Transverse colon (tissue), 4 donors: ENCODE data around the gene NAT16. TPM values are rescaled to one million over a fixed set of nuclear protein-coding genes. Genes with fewer than 3 reads are reported as not detected.

Source experiments
- DNase-seq: peaks from one replicate; pipeline ENCODE4 v3.0.0-alpha.2; 2019
- H3K27ac ChIP-seq, 4 donors: fragments of 200-600 bp; sonication (generic); 2 replicates each; pipeline ENCODE4 v1.5.1; 2016 to 2018; ENCODE audit warnings: inconsistent platforms in 4 of 4
- H3K27me3 ChIP-seq: fragments of 200-600 bp; sonication (generic); 2 replicates; pipeline ENCODE4 v1.5.1; 2017; ENCODE audit warnings: inconsistent platforms
- H3K36me3 ChIP-seq, 4 donors: fragments of 200-600 bp; sonication (generic); 2 replicates each; pipeline ENCODE4 v1.5.1; 2017 to 2019; ENCODE audit warnings: inconsistent platforms in 4 of 4
- H3K4me1 ChIP-seq, 4 donors: fragments of 200-600 bp; sonication (generic); 2 replicates each; pipeline ENCODE4 v1.5.1; 2017 to 2020; ENCODE audit warnings: inconsistent platforms in 4 of 4
- H3K4me3 ChIP-seq, 4 donors: fragments of 200-600 bp; sonication (generic); 1 replicate in 1 of 4; 2 replicates in 3 of 4; pipeline versions ENCODE4 v1.5.1 to v1.6.1; 2017 to 2019; ENCODE audit warnings: inconsistent platforms in 4 of 4
- H3K9me3 ChIP-seq, 2 donors: fragments of 200-600 bp; sonication (generic); 2 replicates each; pipeline ENCODE4 v1.5.1; 2017 to 2019; ENCODE audit warnings: inconsistent platforms in 2 of 2
- EP300 ChIP-seq: sonication (generic); formaldehyde crosslinking; IDR thresholded peaks from one replicate; pipeline ENCODE4 v1.6.1; 2017; ENCODE audit warnings: antibody characterized with exemption, low read depth
- POLR2A ChIP-seq: fragments of 450-650 bp; IDR thresholded peaks from one replicate; pipeline ENCODE4 v1.6.1; 2016; ENCODE audit warnings: antibody characterized with exemption, mild to moderate bottlenecking, moderate library complexity
- POLR2AphosphoS5 ChIP-seq, 3 donors: sonication (generic); formaldehyde crosslinking; IDR thresholded peaks; one replicate each; pipeline ENCODE4 v1.6.1; 2016; ENCODE audit warnings: antibody characterized with exemption in 3 of 3
- WGBS, 2 donors: methylation state at CpG; one replicate each; pipeline ENCODE4 v1.1.5; 2018; ENCODE audit warnings: low coverage in 1 of 2; 5-methylcytosine and 5-hydroxymethylcytosine counted together
- in situ Hi-C, 4 donors: fragments of 200-750 bp; cut with MboI; loops; one replicate each; pipeline versions ENCODE4 v1.15.0 to v1.15.1; 2017; ENCODE audit warnings: low sequenced_read_pairs in 3 of 4, low pct_ligation_motif_present in 1 of 4, low pct_unique_long_range_greater_than_20kb in 1 of 4
- intact Hi-C: fragments of 100-400 bp; cut with DNase I; formaldehyde crosslinking; loops from one replicate; pipeline ENCODE4 v1.15.1; 2023; ENCODE audit warnings: low total_unique reads
- total RNA-seq, 4 donors: library from RNA; depleted of rRNA; stranded (reverse); fragments of >200 nt; gene quantifications; one replicate each; pipeline ENCODE4 v1.1.0, GENCODE V29; 2016
- TF ChIP-seq, protein P1 (sequence below), 5 experiments: fragments of 200-600 bp in 3 of 5; fragments of 450-650 bp in 2 of 5; sonication (generic) in 3 of 5; IDR thresholded peaks; 1 replicate in 2 of 5; 2 replicates in 3 of 5; pipeline ENCODE4 v1.5.1; 2016 to 2017; ENCODE audit warnings: antibody characterized with exemption in 5 of 5, inconsistent platforms in 3 of 5, mild to moderate bottlenecking in 2 of 5, moderate library complexity in 1 of 5

NAT16 gene
- total RNA-seq, 4 donors from 2014 or later, result not detected

DNA sequence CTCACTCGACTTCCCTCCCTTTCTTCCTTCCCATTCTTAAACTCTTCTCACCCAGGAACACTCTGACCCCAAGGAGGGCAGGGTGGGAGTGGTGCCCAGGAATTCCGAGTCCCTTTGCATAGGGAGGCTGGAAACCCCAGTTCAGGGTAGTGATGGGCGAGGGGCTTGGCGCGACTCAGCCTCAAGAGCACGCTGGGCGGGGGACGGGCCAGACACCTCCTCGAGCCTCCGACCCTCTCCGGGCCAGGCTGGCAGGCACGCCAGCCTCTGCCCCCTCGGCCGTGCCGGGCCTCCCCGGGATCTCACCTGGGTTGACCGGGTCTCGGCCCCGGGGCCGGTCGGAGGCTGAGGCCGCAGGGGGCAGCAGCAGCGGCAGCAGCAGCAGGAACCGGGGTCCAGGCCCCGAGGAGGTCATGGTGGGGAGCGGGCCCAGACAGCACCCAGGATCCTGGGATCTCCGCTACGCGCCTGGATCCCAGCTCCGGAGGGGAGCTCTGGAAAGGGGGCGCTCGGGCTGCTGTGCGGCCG, 36.8 kb upstream of the NAT16 start:
- 2% methylated on average over 15 of the region's 34 CpGs; no CpG with 5 or more reads in 1 of the 2 donors for WGBS, 2 donors
- no peak for TF ChIP-seq EP300
- TF ChIP-seq POLR2A, result no peak
- no peak for TF ChIP-seq POLR2AphosphoS5 (IDR thresholded peaks at IDR 0.05)
- TF ChIP-seq, protein P1, sequence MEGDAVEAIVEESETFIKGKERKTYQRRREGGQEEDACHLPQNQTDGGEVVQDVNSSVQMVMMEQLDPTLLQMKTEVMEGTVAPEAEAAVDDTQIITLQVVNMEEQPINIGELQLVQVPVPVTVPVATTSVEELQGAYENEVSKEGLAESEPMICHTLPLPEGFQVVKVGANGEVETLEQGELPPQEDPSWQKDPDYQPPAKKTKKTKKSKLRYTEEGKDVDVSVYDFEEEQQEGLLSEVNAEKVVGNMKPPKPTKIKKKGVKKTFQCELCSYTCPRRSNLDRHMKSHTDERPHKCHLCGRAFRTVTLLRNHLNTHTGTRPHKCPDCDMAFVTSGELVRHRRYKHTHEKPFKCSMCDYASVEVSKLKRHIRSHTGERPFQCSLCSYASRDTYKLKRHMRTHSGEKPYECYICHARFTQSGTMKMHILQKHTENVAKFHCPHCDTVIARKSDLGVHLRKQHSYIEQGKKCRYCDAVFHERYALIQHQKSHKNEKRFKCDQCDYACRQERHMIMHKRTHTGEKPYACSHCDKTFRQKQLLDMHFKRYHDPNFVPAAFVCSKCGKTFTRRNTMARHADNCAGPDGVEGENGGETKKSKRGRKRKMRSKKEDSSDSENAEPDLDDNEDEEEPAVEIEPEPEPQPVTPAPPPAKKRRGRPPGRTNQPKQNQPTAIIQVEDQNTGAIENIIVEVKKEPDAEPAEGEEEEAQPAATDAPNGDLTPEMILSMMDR (IDR thresholded peaks at IDR 0.05), result no peak
- peaks cover 0 to 9% (median under 1%) of the 10 kb centered on the region in 4 donors for H3K36me3 ChIP-seq

DNA sequence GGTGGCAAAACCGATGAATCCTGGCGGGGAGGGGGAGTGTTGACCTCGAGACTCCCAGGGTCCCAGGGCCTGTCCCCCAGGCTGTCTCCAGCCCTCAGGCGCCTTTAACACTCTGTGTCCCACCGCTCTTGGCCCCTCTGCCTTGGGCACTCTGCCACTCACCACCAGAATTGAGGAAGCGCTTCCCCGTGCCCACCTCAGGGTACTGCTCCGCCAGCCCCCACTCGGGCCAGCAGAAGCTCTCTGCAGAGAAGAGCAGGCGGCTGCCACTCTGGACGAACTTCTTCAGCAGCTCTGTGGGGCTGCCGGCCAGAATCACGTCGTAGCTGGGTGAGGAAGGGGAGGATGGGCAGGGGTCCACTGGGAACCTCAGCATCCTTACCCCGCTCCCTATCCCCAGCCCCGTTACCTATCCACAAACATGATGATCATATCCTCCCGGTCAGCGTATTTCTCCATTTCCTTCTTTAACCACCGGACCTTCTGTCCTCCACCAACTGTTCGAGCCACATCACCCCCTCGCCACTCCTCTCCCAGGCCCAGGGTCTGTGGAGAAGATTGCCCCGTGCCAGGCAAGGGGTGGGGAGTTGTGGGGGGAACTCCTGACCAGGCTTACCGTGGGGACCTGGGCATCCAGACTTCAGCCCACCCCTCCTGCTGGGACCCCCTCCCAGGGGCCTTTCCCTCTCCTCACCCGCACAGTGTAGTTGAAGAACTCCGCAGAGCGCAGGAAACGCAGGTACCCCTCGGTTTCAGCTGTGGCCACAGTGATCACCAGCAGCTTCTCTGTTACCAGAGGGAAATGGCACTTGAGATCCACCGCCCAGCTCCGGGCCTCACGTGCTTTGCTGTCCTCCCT, 36.1 kb upstream of the NAT16 start:
- no peaks in the 10 kb centered on the region for H3K9me3 ChIP-seq
- TF ChIP-seq, protein P1 (IDR thresholded peaks at IDR 0.05), result no peak
- TF ChIP-seq POLR2AphosphoS5 (IDR thresholded peaks at IDR 0.05), result no peak
- no peak for TF ChIP-seq EP300
- no peak for TF ChIP-seq POLR2A
- peaks cover 0 to 14% (median 4%) of the 10 kb centered on the region in 4 donors for H3K36me3 ChIP-seq
- 70 to 72% methylated on average over 6 to 31 of the region's 31 CpGs for WGBS, 2 donors
- DNase-seq, result no peak
- in situ Hi-C loops, result no loop called here
- H3K27ac ChIP-seq, result peak overlapping the region; percentile 90 to 97 (median 96)
- peaks cover 16 to 36% (median 27%) of the 10 kb centered on the region in 4 donors for H3K4me1 ChIP-seq
- no peaks in the 10 kb centered on the region for H3K27me3 ChIP-seq
- intact Hi-C loops, result no loop called here
- H3K4me3 ChIP-seq, result peak overlapping the region; percentile 73 to 96 (median 78)

More for the DNA sequence above, 36.8 kb upstream of the NAT16 start:
- H3K27me3 ChIP-seq, result no peaks in the 10 kb centered on the region
- no peaks in the 10 kb centered on the region for H3K9me3 ChIP-seq
- no peak for DNase-seq
- in situ Hi-C loops, result no loop called here
- peak overlapping the region; percentile 90 to 97 (median 96) for H3K27ac ChIP-seq
- intact Hi-C loops, result no loop called here
- peaks cover 16 to 36% (median 27%) of the 10 kb centered on the region in 4 donors for H3K4me1 ChIP-seq
- H3K4me3 ChIP-seq, result peak overlapping the region; percentile 73 to 96 (median 78)

DNA sequence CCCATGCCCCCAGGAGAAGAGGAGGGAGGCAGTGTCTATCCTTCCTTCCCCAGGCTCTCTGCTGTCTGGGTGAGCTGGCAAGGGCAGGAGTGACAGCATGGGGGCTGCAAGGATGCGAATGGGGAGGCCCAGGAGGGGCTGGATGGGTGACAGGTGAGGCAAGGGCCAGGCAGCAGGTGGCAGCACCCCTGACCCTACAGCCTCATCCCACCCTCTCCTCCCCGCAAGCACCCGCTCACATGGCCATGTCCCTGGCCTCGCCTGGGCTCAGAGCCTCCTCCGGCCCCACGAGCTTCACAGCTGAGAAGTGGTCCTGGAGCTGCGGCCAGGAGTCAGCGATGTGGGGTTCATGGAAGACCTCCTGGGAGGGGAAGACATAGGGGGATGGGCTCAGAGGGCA, 31.9 kb upstream of the NAT16 start:
- DNase-seq, result no peak
- Histone ChIP-seq H3K9me3 (no peaks in the 10 kb centered on the region), H3K27me3 (no peaks in the 10 kb centered on the region), H3K4me1 (peaks cover 8 to 18% (median 13%) of the 10 kb centered on the region in 4 donors), H3K4me3 (no peak overlapping the region), H3K27ac (no peak overlapping the region), H3K36me3 (peaks cover 0 to 33% (median 11%) of the 10 kb centered on the region in 4 donors)
- TF ChIP-seq, protein P1 (IDR thresholded peaks at IDR 0.05), result no peak
- TF ChIP-seq POLR2A (no peak), EP300 (no peak), POLR2AphosphoS5 (IDR thresholded peaks at IDR 0.05) (no peak)
- intact Hi-C loops, result no loop called here
- 95% methylated on average over 8 of the region's 8 CpGs; no CpG with 5 or more reads in 1 of the 2 donors for WGBS, 2 donors
- in situ Hi-C loops, result no loop called here

- no peaks in the 10 kb centered on the region for H3K27me3 ChIP-seq
- TF ChIP-seq, protein P1 (IDR thresholded peaks at IDR 0.05), result no peak
- TF ChIP-seq POLR2AphosphoS5 (IDR thresholded peaks at IDR 0.05) (no peak), POLR2A (no peak), EP300 (no peak)
- 97 to 100% methylated on average over 5 to 21 of the region's 24 CpGs for WGBS, 2 donors
- intact Hi-C loops, result no loop called here
- H3K36me3 ChIP-seq, result peaks cover 0 to 33% (median 11%) of the 10 kb centered on the region in 4 donors
- no peak for DNase-seq
- peaks cover 7 to 13% (median 9%) of the 10 kb centered on the region in 4 donors for H3K4me1 ChIP-seq
- H3K4me3 ChIP-seq, result no peak overlapping the region
- H3K27ac ChIP-seq, result no peak overlapping the region
- H3K9me3 ChIP-seq, result no peaks in the 10 kb centered on the region
- in situ Hi-C loops, result no loop called here
Measured at GRCh38 chr7:101211501-101211900, 31.4 kb upstream of the NAT16 start.
